ENCODE results near the gene ISYNA1. TPM values are rescaled to one million over a fixed set of nuclear protein-coding genes. Genes with fewer than 3 reads are reported as not detected.

ISYNA1 gene
- total and polyA plus RNA-seq, 2 of the 13 experiments (the other 11 are each of a cell fraction or from before 2014, with no cell fraction given): 29.6 to 48.5 TPM

- TF ChIP-seq, protein P1, sequence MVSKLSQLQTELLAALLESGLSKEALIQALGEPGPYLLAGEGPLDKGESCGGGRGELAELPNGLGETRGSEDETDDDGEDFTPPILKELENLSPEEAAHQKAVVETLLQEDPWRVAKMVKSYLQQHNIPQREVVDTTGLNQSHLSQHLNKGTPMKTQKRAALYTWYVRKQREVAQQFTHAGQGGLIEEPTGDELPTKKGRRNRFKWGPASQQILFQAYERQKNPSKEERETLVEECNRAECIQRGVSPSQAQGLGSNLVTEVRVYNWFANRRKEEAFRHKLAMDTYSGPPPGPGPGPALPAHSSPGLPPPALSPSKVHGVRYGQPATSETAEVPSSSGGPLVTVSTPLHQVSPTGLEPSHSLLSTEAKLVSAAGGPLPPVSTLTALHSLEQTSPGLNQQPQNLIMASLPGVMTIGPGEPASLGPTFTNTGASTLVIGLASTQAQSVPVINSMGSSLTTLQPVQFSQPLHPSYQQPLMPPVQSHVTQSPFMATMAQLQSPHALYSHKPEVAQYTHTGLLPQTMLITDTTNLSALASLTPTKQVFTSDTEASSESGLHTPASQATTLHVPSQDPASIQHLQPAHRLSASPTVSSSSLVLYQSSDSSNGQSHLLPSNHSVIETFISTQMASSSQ (IDR thresholded peaks at IDR 0.05; ENCODE audit: low read depth): peak; percentile 87
- TF ChIP-seq, protein P1 (CRISPR knock-in tag; IDR thresholded peaks at IDR 0.05; ENCODE audit: borderline replicate concordance): peak; percentile 89
- TF ChIP-seq AHR (CRISPR knock-in tag; IDR thresholded peaks at IDR 0.05): 0 out of 2 replicates have a peak, but pooled peaks have one; percentile 40
- no peak for TF ChIP-seq TBL1XR1 (IDR thresholded peaks at IDR 0.05; ENCODE audit: borderline replicate concordance, low read length, partially characterized antibody)
- peak; percentile 53 for TF ChIP-seq MAX (IDR thresholded peaks at IDR 0.05)
- no peak for TF ChIP-seq HNRNPLL (IDR thresholded peaks at IDR 0.05; ENCODE audit: low read depth, low read length, poor library complexity, severe bottlenecking)
- peak; percentile 45; the same call in 1 of the 2 replicates for TF ChIP-seq CREBL2 (CRISPR knock-in tag; IDR thresholded peaks at IDR 0.05; ENCODE audit: borderline replicate concordance)
- TF ChIP-seq ZNF547 (CRISPR knock-in tag; IDR thresholded peaks at IDR 0.05): peak; percentile 61; the same call in 1 of the 2 replicates
- no peak for TF ChIP-seq ZNF382 (CRISPR knock-in tag; IDR thresholded peaks at IDR 0.05; ENCODE audit: borderline replicate concordance)
- no peak for TF ChIP-seq ZNF12 (CRISPR knock-in tag; IDR thresholded peaks at IDR 0.05)
- TF ChIP-seq PAXIP1 (CRISPR knock-in tag; conservative IDR thresholded peaks at IDR 0.05): peak; percentile 31; the same call in 1 of the 2 replicates
- peak; percentile 42; the same call in 1 of the 2 replicates for TF ChIP-seq SALL1 (CRISPR knock-in tag; IDR thresholded peaks at IDR 0.05)
- TF ChIP-seq, protein P2, sequence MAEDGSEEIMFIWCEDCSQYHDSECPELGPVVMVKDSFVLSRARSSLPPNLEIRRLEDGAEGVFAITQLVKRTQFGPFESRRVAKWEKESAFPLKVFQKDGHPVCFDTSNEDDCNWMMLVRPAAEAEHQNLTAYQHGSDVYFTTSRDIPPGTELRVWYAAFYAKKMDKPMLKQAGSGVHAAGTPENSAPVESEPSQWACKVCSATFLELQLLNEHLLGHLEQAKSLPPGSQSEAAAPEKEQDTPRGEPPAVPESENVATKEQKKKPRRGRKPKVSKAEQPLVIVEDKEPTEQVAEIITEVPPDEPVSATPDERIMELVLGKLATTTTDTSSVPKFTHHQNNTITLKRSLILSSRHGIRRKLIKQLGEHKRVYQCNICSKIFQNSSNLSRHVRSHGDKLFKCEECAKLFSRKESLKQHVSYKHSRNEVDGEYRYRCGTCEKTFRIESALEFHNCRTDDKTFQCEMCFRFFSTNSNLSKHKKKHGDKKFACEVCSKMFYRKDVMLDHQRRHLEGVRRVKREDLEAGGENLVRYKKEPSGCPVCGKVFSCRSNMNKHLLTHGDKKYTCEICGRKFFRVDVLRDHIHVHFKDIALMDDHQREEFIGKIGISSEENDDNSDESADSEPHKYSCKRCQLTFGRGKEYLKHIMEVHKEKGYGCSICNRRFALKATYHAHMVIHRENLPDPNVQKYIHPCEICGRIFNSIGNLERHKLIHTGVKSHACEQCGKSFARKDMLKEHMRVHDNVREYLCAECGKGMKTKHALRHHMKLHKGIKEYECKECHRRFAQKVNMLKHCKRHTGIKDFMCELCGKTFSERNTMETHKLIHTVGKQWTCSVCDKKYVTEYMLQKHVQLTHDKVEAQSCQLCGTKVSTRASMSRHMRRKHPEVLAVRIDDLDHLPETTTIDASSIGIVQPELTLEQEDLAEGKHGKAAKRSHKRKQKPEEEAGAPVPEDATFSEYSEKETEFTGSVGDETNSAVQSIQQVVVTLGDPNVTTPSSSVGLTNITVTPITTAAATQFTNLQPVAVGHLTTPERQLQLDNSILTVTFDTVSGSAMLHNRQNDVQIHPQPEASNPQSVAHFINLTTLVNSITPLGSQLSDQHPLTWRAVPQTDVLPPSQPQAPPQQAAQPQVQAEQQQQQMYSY (CRISPR knock-in tag; IDR thresholded peaks at IDR 0.05): no peak
- TF ChIP-seq HOMEZ (CRISPR knock-in tag; IDR thresholded peaks at IDR 0.05; ENCODE audit: low read depth): 0 out of 2 replicates have a peak, but pooled peaks have one; percentile 1
These were observed 31.3 kb upstream of the ISYNA1 start (continued) for GRCh38 chr19:18469069-18469846.
